Amniotic stem cell (primary cell): ENCODE data around the gene DPY19L1.
"Not testable (repeated sequence)": the region's sequence is repeated elsewhere in the genome, so short reads cannot be mapped to it uniquely, and the experiment has no call there.

Source experiments
- DNase-seq: peaks from one replicate; lab custom pipeline; 2025; lab: John Stamatoyannopoulos, UW

Gene DPY19L1

DNA sequence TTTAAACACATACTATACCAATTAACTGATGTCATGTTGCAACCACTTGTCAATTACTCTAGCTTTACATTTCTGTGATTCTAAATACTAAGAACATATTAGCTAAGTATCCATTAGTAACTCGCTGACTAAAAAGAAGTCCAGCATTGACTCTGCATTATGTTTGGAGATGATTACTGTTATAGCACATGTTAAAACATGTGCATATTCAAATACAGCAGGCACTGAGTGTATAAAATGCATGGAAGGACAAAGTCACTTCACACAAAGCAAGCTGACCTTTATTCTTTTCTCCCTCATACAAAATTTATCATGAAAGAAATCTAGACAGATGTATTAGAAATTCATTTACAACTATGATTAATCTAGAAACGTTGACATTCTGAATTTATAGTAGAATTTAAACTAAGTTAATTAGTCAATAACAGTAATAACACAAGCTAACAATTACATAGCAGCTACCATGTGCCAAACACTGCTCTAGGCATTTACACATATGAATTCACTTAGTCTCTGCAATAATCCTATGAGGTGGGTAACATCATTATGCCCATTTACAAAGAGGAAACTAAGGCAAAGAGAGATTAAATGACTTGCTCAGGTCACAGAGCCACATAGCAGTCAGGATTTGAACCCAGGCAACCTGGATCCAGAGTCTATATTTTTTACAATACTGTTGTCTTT, 48.7 kb downstream of the DPY19L1 start:
- not testable (repeated sequence) for DNase-seq

DNA sequence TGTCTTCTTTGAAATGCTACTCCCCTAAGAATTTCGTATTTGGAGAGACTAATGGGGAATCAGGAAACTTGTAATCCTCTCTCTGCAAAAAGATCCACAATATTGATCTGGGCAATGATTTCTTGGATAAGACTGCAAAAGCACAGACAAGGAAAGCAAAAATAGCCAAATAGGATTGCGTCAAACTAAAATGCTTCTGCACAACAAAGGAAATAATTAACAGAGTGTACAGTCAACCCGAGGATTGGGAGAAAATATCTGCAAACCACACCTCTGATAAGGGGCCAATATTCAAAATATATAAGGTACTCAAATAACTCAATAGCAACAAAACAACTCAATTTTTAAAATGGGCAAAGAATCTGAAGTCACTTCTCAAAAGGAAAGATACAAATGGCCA, 52.1 kb downstream of the DPY19L1 start:
- DNase-seq, result not testable (repeated sequence)

DNA sequence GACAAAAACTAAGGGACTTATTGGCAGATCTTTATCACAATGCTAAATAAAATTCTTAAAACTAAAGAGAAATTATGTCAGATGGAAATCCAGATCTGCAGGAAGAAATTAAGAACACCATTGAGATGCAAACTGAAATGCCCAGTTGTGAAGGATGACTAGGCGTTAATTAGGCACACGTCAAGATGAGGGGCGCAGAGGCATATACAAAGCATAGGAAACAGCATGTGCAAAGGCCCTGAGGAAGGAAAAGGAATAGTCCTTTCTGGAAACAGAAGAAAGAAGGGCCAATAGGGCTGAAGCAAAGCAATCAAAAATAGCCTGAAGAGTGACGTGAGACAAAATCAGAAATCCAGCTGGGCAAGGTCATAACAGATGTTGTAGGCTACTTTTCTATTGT, 53.1 kb downstream of the DPY19L1 start:
- DNase-seq, result not testable (repeated sequence)

DNA sequence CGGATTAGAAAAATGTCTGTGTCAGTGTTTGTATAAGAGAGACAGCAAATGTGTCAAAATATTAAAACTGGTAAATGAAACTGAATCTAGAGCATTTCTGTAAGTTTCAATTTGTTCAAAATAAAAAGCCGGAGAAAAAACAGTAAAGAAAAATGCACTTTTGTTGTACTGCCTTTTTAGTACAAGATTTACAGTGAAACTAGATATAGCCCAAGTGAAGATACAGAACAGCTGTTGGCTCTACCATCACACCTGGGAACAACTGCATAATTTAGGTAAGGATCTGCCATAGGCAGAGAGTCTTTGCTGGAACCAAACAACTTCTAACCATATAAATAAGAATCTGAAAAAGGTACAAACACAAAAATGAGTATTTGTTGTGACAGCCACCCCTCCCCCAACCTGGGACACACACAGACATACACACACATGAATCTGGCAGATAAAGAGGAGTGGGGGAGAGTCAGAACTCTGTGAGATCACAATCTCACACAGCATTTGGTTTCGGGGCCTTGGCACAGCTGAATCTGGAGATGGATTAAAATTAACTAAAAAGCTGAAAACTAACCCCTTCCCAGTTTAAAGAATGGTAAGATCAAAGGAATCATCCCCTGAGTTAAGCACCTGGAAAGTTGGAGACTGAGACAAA, 54.8 kb downstream of the DPY19L1 start:
- DNase-seq, result no peak

DNA sequence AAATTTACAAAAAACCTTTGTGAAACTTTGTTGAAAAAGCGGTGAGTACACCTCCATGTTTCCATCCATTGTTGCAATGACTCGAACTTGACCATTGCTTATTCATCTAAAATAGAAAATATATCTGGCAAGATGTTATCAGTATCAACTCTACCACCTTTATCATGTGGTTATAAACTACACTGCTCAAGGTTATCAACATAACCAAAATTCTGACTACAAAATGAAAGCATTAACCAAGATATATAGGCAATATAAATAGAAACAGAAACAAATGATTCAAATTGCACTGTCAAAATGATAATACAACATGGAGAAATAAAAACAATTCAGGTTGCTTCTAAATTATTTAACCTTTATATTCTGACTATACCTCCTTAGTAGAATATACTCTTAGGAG, 58.2 kb downstream of the DPY19L1 start:
- not testable (repeated sequence) for DNase-seq

DNA sequence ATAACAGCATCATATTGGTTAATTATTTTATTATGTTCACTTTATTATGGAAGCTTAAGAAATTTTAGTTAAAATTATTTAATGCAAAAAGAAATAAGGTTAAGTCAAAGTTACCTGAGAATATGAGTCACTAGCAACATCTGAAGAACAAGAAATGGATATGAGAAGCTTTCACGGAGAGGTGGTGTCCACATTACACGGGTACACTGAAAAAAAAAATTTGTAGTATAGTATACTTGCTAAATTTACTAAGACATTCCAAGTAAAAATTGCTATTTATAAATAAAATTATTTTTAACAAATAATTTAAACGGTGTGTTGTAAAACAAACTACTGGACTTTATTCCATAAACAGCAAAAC, 63.9 kb downstream of the DPY19L1 start:
- no peak for DNase-seq

DNA sequence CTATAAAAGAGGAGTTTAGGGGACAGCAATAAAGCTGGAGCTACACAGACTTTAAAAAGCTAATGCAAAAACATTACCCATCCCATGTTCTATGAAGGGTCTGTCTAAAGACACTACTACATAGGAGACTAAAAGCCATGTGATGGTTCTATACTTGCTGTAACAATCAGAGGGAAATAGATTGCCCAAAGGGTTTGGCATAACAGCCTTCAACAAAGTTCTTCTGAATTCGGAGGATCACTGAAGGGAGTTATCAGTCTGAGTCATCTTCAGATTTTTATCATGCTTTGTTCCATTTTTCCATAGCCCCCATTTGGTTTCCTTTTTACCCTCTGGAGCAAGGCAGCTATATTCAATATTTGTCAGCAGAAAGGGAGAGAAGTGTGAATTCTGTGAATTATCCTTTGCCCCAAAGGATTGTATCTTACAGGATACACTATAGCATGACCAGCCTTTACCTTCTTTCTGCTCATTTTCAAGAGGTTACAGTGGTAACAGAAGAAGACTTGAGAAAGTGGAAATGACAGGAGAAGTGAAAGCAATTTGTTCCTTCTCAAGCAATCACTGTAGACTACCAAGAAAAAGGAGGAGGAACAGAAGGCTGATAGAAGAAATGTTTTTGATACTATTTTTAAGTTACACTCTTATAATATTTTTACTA, 64.4 kb downstream of the DPY19L1 start:
- DNase-seq, result not testable (repeated sequence)

DNA sequence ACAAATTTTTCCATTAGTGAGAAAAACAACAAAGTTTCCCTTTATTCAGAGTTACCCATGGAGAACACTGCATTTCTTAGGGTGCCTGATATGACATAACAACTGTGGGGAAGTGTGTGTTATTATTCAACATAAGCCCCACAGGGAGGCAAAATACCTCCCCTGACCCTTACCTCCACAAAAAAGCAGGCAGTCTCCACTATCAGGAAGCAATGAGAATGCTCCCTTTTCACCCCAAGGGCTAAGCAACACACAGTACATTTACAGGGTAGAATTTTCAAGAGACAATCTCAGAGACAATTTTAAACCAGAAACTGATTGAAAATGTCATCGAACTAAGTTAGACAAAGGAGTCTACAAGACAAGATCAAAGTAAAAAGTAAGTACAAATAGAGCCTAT, 69.5 kb downstream of the DPY19L1 start:
- DNase-seq, result not testable (repeated sequence)

DNA sequence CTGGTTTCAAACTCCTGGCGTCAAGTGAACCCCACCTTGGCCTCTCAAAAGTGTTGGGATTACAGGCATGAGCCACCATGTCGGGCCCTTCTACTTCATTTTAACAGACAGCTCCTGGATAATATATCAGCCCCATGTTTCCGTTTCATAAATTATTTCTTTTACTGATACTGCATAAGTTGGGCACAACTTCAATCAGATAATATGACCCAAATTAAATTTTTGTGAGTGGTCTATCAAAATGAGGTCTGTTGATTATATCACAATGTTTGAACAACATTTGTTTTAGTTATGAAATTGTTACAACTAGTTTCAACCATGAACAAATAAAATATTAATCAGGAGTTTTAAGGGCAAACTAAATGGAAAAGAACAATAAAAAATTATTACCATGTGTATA, 70.8 kb downstream of the DPY19L1 start:
- not testable (repeated sequence) for DNase-seq

DNA sequence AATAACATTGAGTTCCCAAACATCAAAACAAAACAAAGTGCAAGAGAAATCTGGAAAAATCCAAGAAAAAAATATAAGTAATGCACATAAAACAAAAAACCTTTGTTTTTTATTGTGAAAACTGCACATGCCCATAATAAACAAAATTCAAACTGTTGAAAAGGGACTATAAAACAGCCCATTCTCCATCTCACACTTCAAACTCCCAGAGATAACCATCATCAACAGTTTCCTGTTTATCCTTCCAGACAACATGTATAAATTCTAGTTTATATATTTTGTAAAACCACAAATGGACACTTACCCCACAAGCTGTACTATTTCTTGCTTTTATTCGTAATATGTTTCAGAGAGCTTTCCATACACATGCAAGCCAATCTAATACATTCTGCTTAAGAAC, 79.3 kb downstream of the DPY19L1 start:
- DNase-seq, result no peak

DNA sequence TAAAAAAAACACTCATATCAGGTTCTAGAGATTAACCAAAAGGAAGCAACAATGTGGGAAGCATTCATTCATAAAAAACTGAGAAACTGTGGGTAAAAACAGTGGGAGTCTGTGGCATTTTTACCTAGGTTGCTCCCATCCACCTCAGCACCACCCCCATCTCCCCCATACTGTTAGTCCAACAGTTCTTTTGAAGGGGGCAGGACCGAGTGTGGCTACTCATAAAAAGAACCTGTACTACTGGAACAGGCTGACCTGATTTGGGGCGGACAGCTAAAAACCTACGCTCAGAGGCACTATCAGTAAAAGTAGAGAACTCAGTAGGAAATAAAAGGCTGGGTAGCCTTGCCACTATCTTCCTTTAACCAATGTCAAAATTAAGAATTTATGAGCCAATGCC, 84.5 kb downstream of the DPY19L1 start:
- DNase-seq, result no peak

DNA sequence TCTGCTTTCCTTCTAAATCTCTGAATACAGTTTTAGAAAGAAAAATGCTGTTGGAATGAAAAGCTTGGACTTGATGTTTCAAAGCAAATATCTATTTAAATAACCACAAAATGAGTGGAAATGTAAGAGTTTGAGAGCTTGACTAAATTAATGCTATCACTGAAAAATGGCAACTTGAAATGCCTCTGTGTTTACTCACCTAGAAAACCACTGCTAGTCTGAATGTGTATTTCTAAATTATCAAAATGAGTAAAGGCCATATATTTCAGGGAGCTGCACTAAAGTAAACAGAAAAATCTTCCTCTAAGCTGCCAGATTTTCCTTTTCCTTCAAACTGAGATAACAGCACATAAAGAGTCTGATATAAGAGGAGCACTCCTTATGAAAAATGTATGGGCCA, 87.9 kb downstream of the DPY19L1 start:
- no peak for DNase-seq

DNA sequence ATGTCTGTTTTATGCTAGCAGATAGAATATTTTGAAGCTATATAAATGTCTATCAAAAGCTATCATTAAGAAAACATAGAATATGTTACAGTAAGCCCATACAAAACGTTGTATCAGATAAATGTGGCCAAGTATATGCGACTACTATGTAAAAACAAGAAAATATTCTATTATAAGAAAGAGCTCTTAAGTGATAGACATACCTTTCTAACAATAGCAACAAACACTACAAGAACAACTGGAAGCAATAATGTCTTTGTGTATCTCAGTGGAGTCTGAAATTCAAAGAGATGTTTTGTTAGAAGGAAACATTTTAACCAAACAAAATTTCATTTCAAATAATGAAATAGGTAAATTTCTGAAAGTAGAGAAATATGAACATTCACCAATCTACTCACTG, 89.9 kb downstream of the DPY19L1 start:
- DNase-seq, result not testable (repeated sequence)

DNA sequence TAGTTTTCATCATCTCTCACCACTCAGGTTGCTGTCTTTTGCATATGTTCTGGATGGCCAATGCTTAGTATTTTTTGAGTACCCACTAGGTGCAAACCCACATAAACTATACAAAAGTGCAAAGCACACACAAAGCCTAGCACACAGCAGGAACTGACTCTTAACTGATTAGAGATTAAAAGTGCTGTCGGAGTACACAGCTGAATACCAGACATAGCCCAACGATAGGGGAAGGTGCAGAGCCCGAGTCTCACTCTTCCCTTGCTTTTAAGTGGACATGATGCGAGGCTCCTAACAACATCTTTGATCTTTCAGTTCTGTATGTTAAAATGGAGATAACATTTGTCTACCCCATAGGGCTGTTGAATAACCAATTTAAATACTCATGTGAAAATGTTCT, 90.8 kb downstream of the DPY19L1 start:
- DNase-seq, result no peak

DNA sequence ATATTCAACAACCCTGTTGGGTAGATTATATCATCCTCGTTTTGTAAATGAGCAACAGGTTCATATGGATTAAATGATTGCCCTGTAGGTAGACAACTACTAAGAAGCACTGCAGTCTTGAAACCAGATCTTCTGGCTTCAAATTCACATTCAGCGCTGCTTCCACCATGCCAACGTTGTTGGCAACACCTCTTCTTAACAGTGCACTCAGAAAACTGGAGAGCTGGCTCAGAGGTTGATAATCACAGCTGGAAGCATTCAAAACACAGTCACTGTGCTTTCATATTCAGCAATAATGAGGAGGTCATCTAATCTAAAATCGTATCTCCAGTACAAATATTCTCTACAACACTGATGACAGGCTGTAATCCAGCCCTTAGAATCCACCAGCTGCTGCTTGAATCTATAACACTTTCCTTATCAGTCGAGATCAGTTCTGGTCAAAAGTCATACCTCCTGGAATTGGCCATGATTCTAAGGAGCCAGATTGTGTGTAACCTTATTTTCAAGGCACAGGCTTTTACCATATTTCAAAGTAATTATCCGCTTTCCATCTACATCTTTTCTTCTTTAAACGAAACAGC, 91.3 kb downstream of the DPY19L1 start:
- not testable (repeated sequence) for DNase-seq

DNA sequence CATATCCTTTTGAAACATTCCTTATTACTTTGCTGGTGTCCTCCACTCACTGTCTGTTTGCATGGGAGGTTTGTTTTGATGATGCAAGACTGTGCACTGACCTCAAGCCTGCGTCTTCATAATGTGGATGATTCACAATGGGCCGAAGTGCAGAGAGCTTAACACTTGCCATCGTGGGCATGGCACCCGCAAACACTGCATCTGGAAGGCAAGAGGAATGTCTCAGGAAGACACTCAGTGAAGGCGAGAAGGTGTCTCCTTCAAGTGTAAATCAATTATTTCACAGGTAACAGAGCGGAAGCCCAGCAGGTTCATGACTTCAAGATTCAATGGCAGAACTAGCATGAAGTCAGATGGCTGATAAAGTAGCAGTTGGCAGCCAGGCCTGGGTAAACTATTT, 98.1 kb downstream of the DPY19L1 start:
- no peak for DNase-seq

DNA sequence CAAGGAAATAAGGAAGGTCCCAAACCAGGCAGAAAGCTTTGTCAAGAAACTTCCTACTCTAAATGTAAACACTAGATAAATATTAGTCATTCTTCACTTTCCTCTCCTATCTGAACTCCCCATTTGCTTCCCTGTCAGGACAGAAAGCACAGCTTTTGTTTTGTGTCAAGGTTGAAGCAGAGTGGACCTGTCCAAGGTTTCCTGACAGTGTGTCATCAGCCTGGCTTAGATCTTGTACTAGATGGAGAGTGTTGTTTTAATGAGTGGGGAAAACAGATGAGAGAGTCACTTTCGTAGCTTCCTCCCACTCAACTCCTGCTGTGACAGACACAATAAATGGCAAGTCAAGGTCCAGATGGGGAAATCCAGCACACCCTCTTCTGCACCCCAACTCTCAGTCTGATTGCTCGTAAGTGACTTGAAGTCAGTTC, 101.5 kb downstream of the DPY19L1 start:
- DNase-seq, result not testable (repeated sequence)

DNA sequence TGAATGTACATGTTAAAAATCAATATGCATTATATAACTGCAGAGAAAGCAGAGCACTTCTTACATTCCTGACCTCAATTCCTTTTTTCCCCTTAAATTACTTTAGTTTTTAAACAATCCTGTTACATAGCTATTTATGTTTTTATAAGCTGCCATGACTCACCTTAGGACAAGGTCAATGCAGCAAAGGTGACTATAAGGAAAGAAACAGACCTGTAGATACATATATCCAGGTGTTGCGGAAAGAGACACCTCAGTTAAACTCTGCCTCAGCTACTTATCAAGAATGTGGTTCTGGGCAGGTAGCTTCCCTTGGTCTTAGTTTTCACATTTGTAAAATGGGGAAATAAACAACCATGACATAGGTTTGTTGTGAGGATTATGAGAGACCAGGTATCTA, 105.5 kb downstream of the DPY19L1 start:
- DNase-seq, result no peak

DNA sequence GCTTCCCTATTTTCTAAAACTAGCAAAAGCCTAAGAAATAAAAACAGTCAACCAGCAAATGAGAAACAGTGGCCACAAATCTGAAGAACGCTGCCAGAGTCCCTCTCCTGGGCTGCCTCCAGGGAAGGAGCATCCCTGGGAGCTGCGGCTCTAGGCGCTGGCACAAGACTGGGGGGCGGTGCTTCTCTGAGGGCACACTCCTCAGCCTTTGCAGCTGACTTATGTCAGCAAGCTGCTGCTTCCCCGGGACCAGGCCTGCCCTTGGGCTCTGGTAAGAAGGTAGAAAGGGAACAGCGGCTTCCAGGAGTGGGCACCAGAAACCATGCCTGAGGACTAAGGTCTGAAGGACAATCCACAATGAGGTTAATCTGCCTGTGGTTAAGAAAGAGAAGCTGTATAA, 107.5 kb downstream of the DPY19L1 start:
- DNase-seq, result not testable (repeated sequence)

DNA sequence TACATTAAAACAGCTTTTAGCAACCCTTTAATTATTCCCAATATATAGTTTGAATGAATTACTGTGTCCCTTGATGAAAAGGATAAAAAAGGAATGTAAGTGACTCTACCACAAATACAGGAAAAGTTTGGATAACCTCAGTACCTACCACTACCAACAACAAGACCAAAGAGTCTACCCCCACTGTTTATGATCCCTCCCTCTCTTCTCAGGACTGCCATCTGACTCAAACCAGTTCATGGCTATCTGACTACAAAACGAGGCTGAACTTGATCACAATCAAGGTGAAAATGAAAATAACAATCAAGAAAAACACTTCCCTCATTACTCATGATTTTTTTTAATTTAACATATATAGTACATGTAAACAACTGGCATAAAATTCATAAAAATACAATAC, 108.7 kb downstream of the DPY19L1 start:
- DNase-seq, result no peak

DNA sequence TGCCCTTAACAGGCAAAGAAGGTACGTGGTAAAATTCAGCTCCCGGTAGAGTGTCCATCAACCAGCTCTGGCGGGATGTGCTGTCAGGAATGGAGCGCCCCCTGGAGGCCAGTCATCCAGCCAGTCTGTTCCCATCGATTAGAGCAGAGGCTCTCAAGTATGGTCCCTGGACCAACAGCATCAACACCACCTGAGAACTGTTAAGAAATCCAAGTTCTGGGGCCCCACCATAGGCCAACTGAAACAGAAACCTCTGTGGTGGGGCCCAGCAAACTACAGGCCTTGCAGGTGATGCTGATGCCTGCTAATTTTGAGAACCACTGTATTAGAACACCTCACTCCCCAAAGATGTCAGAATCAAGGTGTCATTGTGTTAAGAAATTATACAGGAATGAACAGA, 109.2 kb downstream of the DPY19L1 start:
- DNase-seq, result no peak

DNA sequence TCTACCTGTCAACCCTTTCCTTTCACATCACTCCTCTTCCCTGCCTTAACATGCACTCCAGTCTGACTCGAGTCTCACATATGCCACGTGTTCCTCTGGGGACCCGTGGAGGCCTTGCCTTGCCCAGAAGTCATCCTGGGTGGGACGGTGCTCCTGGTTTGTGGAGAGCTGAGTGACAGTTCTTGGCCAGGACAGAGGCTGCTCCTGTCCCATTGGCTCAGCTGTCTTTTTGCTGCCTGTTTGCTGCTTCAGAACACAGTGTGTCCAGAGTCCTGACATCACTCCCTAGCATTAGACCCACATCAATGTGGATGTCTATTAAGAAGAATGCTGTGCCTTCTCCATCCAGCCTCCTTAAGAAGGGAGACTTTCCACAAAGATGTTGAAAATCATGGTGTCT, 116.8 kb downstream of the DPY19L1 start:
- not testable (repeated sequence) for DNase-seq

DNA sequence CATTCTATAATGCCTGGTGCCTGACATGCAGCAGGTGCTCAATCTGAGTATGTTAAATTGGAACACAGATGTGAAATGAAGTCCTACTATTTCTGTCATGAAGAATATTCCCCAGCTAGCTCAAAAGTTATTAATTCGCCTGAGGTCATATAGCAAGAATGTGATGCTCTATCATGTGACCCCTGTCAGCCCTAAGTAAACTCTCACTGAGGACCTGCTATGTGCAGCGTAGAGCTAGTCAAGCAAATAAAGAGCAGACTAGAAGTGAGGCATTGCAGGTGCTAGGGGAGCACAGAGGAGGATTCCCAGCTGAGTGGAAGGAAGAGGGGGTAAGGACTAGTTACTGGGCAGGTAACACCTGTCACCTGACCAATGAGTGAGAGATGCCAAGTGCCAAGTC, 118.2 kb downstream of the DPY19L1 start:
- not testable (repeated sequence) for DNase-seq
